Muscle of back (tissue), 13 donors: Measurements from ENCODE around the gene EPX. TPM values are rescaled to one million over a fixed set of nuclear protein-coding genes. Genes with fewer than 3 reads are reported as not detected.
"Not testable (repeated sequence)": the region's sequence is repeated elsewhere in the genome, so short reads cannot be mapped to it uniquely, and the experiment has no call there.

Experiments used
- DNase-seq, 3 donors: peaks; one replicate each; pipeline versions ENCODE4 v3.0.0 to v3.0.0-alpha.2; 2013
- long read RNA-seq, 9 donors: transcript quantifications; one replicate each; lab custom pipeline, GENCODE V29; 2026
- polyA plus RNA-seq, 10 donors: library from polyadenylated mRNA; unstranded; fragments of 120-200 nt; gene quantifications; one replicate each; pipeline ENCODE4 v1.2.1, GENCODE V29; 2013; ENCODE audit not compliant: insufficient read length in 10 of 10

EPX gene, protein sequence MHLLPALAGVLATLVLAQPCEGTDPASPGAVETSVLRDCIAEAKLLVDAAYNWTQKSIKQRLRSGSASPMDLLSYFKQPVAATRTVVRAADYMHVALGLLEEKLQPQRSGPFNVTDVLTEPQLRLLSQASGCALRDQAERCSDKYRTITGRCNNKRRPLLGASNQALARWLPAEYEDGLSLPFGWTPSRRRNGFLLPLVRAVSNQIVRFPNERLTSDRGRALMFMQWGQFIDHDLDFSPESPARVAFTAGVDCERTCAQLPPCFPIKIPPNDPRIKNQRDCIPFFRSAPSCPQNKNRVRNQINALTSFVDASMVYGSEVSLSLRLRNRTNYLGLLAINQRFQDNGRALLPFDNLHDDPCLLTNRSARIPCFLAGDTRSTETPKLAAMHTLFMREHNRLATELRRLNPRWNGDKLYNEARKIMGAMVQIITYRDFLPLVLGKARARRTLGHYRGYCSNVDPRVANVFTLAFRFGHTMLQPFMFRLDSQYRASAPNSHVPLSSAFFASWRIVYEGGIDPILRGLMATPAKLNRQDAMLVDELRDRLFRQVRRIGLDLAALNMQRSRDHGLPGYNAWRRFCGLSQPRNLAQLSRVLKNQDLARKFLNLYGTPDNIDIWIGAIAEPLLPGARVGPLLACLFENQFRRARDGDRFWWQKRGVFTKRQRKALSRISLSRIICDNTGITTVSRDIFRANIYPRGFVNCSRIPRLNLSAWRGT
- polyA plus RNA-seq, result under 1 TPM; 0.15 to 0.75 (median 0.35) TPM
- long read RNA-seq, donor 1, result 0 reads
- long read RNA-seq, donor 2, result 0 reads
- long read RNA-seq, donor 3, result 0 reads
- long read RNA-seq, donor 4, result 0 reads
- long read RNA-seq, donor 5, result 0 reads
- long read RNA-seq, donor 6, result 0 reads
- long read RNA-seq, donor 7, result 0 reads
- long read RNA-seq, donor 8, result 0 reads
- long read RNA-seq, donor 9, result 0 reads

DNA sequence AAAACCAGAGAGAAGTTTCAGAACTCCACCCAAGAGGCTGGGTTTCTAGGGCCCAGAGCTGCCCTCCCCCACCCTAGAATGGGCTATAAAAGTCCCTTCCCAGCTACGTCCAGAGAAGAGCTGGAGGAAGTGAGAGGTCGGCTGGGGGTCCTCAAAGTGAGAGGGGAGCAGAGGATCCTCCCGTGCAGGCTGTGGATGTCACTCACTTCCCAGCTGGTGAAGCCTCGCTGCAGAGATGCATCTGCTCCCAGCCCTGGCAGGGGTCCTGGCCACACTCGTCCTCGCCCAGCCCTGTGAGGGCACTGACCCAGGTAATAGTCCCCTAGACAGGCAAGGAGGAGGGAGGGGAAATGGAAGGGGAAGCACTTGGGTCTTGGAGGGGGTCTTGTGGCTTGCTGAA lies at the start of gene EPX:
TSS of gene EPX (plus strand) at position 115 of the 400 bp plus-strand sequence. CDS start at position 236, 121 bp downstream.
- no peak for DNase-seq

DNA sequence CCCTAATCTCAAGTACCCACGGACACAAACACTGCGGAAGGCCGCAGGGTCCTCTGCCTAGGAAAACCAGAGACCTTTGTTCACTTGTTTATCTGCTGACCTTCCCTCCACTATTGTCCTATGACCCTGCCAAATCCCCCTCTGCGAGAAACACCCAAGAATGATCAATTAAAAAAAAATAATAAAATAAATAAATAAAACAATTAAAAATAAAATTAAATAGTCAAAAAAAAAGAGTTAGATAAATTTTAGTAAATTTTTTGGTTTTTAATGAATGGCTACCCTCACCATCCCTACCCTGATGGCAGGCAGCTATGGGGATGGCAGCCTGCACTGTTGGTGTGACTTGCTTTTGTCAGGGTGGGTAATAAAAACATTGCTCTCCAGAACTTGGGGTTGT lies 49.2 kb upstream of the EPX start:
- not testable (repeated sequence) for DNase-seq

DNA sequence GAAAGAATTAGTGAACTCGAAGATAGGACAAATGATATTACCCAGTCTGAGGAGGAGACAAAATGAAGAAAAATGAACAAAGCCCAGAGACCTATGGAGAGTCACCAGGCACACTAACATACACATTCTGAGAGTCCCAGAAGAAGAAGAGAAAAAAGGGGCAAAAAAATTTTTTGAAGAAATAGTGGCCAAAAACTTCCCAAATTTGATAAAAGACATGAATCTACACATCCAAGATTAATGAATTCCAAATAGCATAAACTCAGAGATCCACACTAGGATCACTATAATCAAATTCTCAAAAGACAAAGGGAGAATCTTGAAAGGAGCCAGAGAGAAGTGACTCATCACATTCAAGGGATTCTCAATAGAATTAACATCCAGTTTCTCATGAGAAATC lies 47.7 kb upstream of the EPX start:
- DNase-seq, result no peak

DNA sequence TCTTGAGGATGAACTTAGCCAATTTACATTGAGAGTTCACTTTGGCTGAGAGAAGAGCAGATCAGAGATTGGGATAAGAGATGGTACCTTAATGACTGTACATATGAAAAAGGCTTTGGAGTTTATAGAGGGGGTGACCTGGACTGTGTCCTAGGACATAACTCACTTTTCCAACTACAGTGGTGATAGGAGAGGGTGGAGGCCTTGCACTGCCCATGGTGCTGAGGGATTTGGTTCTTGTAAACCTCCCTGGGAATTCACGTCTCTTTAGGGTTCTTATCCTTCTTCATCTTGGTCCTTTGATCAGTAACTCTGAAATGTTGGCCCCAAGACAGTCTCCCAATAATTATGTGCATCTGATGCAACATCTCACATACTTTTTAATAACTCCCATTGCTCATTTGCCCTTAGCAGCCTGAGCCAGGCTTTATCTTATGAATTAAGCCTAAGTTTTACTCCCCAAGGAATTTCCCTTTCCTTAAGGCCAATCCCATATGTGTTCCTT lies 44.5 kb upstream of the EPX start, which contains the start of gene OR4D1:
TSS of gene OR4D1 (plus strand) at position 455 of the 505 bp plus-strand sequence. CDS start 6,770 bp downstream, outside the sequence.
- no peak for DNase-seq

DNA sequence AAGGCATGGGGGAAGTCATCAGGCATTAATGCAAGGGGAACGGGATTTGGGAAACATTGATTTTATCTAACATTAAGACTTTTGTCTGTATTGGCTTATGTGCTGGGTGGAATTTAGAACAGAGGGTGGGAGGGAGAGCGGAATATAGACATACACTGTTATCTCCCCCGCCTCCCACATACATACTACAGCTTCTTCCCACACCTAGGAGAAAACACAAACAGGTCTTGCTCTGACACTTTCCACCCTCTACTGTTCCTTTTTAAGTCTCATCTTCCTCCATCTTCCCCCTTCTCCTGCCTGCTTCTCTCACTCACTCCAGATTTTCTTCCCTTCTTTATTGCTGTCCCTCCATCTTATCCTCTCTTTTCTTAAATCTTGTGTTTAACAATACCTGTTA lies 43.9 kb upstream of the EPX start:
- DNase-seq, result no peak

DNA sequence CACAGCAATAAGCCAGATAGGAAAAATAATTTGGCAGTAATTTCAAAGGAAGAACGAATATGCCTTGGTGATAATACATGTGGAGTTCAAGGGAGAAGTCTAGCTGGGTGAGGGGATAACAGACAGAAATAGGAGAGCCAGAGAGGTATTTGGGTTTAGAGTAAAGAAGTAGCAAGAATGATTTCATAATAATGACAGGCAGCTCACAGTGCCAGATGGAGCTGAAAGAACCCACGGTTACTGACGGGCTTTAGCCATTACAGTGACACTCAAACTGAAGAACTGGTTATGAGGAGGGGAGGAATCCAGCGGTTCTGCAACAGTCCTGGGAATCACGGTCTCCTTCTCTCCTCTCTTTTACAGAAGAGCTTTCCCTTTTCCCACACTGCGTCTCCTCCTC lies 42.1 kb upstream of the EPX start:
- no peak for DNase-seq

DNA sequence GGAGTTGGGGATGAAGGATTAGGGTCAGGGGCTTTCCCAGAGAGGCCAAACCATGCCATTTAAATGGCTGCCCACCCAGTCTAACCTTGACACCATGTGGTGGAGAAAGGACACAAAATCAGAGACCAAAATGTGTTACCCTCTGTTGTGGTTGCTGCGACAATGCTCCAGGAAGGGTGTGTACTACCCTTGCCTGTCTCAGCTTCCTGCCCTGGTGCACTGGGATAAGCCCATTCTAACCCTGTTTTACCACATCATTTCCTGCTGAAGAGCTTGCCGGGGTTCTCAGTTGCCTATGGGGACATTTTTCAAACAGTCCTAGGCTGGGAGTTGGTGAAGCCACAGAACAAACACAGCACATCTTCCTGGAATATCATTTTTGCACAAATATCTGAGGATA lies 39.5 kb upstream of the EPX start:
- DNase-seq, result no peak

DNA sequence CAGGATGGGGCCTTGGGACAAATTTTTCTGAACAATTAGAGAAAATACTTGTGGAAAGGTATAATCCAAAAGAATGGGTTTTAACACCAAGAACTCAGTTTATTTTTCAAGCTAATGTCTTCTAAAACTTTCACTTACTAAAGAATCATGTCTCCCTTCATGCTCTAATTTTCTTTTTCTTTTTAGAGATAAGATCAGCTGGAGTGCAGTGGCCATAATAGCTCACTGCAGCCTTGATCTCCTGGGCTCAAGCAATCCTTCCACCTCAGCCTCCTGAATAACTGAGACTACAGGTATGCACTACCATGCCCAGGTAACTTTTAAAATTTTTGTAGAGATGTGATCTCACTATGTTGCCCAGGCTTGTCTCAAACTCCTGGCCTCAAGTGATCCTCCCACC lies 38.9 kb upstream of the EPX start:
- DNase-seq, result no peak

DNA sequence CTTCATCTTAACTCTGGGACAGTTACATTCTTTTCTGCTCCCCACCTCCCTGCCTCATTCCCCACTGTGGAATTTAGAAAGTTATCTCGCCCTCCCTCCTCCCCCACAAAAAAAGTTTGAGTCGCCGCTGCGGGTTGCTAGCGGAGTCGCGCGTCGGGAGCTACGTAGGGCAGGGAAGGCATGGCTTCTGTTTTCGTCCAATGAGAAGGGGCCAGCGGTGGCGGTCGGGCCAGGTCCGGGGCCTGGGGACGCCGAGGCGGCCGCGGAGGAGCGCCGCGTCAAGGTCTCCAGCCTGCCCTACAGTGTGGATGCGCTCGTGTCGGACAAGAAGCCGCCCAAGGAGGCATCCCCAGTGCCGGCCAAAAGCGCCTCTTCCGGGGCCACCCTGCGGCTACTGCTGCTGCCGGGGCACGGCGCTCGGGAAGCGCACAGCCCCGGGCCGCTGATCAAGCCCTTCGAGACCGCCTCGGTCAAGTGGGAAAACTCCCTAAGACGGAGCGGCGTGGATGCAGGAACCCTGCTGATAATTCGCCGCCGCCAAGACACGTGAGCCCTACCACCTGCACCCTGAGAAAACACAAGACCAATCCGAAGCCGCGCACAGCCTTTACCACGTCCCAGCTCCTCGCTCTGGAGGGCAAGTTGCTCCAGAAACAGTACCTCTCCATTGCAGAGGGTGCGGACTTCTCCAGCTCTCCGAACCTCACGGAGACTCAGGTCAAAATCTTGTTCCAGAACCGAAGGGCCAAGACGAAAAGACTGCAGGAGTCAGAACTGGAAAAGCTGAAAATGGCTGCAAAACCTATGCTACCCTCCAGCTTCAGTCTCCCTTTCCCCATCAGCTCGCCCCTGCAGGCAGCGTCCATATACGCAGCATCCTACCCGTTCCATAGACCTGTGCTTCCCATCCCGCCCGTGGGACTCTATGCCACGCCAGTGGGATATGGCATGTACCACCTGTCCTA lies 35.4 kb upstream of the EPX start:
- peak in 2 of 3 donors; percentile 6 to 8 for DNase-seq

DNA sequence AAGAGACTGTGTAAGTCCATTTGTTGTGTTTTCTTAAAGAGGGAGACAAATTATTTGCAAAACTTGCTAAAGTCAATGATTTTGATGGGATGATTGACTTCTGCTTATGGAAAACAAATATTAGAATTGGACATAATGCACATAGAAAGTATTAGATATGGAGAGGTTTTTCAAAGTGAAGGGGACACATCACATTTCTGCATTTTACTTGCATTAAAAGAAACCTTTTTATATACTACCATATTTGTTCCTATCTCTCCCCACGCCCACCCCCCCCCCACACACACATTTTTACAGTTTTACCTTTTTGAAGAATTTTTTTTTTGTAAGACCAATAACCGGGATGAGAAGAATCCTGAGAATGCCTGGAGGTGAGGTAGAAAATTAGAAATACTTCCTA lies 34.3 kb upstream of the EPX start:
- no peak for DNase-seq

DNA sequence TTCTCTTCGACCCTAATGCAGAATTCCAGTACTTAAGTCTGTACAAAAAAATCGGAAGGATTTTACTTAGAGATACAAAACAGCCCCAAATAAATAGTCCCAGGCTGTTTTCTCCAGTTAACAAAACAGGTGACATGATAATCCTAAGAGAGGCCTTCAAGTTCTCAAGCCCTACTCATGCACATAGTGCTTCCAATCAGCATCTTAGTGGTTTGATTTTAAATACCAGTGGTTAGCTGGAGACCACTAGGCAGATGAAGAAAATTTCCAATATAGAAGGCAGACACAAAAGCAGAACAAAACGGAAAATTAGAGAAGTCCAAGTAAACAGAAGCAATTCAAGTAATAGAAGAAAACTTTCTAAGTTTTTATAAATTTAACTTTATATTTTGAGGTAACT lies 31.0 kb upstream of the EPX start:
- DNase-seq, result no peak

DNA sequence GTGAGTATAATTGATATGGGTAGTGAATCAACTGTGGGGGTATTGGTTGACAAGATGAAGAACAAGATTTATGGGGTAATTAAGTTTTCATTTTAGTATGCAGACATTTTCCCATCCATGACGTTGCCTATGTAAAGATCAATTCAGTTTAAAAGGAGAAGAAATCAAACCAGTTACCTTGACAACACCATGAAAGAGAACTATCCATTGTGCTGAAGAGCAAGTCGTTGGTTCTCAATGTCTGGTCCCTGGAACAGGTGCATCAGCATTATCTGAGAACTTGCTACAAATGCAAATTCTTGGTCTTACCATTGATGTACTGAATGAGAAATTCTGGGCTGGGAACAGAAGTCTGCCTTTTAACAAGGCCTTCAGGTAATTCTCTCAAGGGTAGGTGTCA lies 26.5 kb upstream of the EPX start:
- no peak for DNase-seq

DNA sequence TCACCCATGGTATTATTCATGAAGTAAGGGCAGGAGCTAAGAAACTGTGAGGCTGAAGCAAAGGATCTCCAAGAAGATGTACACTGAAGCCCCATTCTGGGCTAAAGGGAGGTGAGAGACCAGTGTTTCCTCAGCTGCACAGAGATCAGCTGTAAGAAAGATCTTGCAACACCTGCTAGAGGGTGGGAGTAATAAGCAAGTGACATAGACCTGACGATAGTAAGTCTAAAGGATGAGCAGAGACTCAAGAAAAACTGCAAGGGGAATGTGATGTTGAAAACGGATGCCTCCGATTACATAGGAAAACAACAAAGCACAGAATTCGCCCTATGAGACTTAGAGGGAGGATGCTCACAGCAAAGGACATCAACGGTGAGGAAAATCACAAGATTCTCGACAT lies 25.8 kb upstream of the EPX start, which contains the start of gene OR4D2:
TSS of gene OR4D2 (plus strand) at position 301 of the 400 bp plus-strand sequence. CDS start 2,674 bp downstream, outside the sequence.
- DNase-seq, result no peak

DNA sequence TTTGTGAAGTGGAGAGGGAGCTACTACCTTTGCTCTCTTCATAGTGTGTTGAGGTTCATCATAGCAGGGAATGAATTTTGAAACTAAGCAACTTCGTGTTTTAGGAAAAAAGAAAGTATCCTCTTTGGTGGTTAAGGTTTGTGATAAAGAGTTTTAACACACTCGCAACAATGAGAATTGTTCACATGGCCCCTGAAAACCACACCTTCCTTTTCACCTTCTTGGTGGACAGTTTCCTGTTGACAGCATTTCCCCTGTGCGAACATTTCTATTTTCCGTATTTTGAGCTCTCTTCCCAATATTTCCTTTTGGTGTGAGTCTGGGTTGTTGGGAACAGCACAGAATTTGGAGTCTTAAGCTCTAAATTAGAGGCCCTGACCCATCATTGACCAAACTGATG lies 21.9 kb upstream of the EPX start:
- DNase-seq, result no peak

DNA sequence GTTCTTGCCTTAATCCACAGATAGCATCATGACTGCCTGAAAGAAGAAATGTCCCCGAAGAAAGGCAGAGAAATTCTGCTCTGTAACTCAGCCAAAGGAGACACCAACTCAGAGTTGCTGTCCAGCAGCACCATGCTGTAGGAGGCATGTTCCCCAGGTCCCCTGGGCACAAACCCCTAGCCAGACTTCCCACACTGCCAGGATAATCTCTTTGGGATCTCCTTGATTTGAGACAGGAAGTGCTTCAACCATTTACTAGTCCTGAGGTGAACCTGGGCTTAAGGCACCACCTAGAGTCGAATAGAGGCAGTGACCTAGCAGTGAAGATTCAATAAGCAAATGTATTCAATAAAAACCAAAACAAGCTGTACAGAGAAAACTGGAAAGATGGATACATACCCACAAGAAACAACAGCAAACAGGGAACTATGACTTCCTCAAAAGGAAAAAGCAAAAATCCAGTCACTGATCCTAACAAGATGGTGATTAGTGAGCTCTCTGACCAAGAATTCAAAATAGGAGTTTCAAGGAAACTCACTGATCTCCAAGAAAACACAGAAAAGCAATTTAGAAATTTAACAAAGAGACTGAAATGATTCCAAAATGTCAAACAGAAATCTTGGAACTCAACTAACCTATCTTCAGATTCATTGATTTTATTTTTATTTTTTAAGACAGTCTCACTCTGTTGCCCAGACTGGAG lies 20.0 kb upstream of the EPX start:
- DNase-seq, result no peak

DNA sequence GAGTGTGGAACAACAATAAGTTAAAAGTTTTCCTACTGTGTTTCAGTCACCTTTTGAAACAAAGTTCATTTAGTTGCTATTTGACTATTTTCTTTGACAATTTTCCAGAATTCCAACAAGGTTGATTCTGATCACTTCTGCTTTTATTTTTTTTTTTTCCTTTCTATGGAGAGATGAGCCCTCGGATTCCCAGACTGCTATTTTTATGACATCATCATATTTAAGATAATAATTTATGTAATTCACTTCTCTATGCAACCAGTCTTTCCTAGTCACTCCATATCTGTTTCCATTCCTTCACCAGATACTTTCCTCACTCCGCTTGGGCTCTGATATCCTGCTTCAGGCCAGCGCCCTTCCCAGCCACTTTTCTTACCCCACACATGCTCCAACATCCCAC lies 17.7 kb upstream of the EPX start:
- no peak for DNase-seq

DNA sequence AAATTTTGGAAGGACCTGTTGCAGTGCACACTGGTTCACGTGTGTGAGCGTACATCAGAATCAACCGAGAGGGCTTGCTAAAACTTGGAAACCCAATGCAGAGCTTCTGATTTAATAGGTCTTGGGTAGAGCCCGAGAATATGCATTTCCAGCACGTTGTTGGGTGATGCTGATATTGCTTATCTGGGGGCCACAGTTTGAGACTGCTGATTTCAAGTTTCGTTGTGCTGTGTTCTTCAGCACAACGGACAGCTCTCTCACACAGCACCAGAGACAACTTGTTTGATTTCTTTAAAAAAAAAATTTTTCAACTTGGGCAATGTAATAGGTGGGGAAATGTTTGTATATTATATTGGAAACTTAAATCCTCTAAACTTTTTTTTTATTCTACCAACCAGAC lies 16.3 kb upstream of the EPX start:
- no peak for DNase-seq

DNA sequence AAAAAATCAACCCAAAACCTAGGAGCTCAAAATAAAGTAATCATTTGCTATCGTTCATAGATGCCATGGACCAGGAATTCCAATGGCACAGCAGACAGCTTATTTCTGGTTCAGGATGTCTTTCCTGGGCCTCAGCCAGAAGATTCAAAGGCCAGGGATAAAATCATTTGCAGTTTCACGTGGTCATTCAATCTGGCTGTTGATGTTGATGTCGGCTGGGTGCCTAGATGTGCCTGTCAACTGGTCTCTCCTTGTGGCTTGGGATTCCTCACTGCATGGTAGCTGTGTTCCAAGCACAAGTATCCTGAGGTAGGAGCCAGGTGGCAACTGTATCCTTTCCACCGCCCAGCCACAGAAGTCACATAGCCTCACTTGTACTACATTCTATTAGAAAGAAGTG lies 10.7 kb upstream of the EPX start:
- DNase-seq, result no peak

DNA sequence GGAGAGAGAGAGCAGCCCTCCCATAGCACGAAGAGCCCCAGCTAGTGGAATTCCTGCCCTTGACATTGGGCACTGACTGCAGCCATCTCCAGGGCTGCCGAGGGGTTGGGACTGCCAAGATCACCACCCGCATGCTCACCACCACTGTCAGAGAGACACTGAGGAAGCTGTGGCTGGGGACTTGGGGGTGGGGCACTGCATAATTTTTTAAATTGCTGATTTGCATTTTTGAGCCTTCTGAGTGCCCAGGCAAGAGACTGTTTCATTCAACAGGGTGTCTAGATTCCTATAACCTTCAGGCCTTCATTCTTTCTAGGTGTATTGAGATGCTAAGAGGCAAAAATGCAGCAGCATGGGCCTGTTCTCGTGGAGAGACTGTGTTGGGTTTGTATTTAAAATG lies 9.0 kb upstream of the EPX start:
- no peak for DNase-seq

DNA sequence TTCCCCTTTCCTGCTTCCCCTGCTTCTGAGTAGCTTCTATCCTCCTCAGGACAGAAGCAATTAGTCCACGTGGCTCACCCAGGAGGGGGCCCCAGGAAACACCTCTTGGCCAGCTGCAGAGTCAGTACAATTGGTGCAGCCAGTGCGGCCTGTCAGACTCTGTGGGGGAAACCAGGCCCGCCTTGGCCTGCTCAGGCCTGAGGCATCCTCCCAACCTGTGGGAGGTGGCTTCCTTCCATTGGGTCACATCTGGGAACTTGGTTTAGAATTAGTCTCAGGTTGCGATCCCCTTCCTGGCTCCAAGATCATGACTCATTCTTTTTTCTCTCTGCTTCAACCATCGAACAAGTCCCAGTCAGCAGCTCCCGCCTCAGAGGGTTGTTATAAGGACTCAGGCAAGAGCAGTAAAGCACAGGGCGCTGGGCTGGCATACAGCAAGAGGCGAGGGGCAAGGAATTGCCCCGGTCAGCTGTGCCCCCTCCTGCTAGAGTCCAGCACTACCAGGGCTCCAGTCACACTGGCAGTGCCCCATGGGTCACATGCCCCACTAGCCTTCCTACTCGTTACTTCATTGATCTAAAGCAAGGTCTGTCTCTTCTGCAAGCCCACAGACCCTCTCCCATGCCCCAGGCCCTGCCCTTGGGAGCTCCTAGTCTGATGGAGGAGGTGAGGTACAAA lies 8.1 kb upstream of the EPX start:
- DNase-seq, result peak; percentile 13 to 45 (median 17)
